NCI-H2227 (cell line): ENCODE measurements around the gene HACD1.

ENCODE experiments used
- DNase-seq: peaks from one replicate; lab custom pipeline; 2025; ENCODE audit not compliant: unreplicated experiment; lab: John Stamatoyannopoulos, UW

The HACD1 gene

GRCh38 chr10:17586821-17587234 is 30.3 kb downstream of the HACD1 start:
- DNase-seq: no peak

- no peak for DNase-seq
Measured at GRCh38 chr10:17585016-17585415, 32.2 kb downstream of the HACD1 start.

GRCh38 chr10:17580885-17581284 is 36.3 kb downstream of the HACD1 start:
- DNase-seq: no peak

GRCh38 chr10:17578603-17579002 is 38.6 kb downstream of the HACD1 start:
- DNase-seq: no peak

GRCh38 chr10:17576768-17577167 is 40.4 kb downstream of the HACD1 start:
- DNase-seq: no peak

GRCh38 chr10:17564911-17565310 is 52.3 kb downstream of the HACD1 start:
- no peak for DNase-seq

GRCh38 chr10:17563452-17563851 is 53.7 kb downstream of the HACD1 start:
- no peak for DNase-seq

- no peak for DNase-seq
Measured at GRCh38 chr10:17562614-17563013, 54.6 kb downstream of the HACD1 start.

GRCh38 chr10:17561111-17561510 is 56.1 kb downstream of the HACD1 start:
- DNase-seq: no peak

GRCh38 chr10:17557459-17557858 is 59.7 kb downstream of the HACD1 start:
- no peak for DNase-seq

- DNase-seq: no peak
Measured at GRCh38 chr10:17548770-17549169, 68.4 kb downstream of the HACD1 start.

GRCh38 chr10:17548162-17548561 is 69.0 kb downstream of the HACD1 start:
- DNase-seq: no peak

GRCh38 chr10:17547060-17547459 is 70.1 kb downstream of the HACD1 start:
- DNase-seq: no peak

GRCh38 chr10:17544465-17544864 is 72.7 kb downstream of the HACD1 start:
- no peak for DNase-seq
